K562 (cell line): ENCODE data around the gene TNRC6B.
"Not testable (repeated sequence)": the region's sequence is repeated elsewhere in the genome, so short reads cannot be mapped to it uniquely, and the experiment has no call there.

Source experiments
- CHD2 ChIP-seq: IDR thresholded peaks from 2 replicates; pipeline ENCODE4 v1.6.1; 2011; ENCODE audit warnings: low read depth, low read length
- KLF13 ChIP-seq: fragments of 450-650 bp; IDR thresholded peaks from 2 replicates; pipeline ENCODE4 v1.6.1; 2016; ENCODE audit warnings: missing genetic modification characterization, low read depth, mild to moderate bottlenecking, missing compliant biosample characterization, moderate library complexity, borderline replicate concordance
- MAFF ChIP-seq: IDR thresholded peaks from 2 replicates; pipeline ENCODE4 v1.6.1; 2012; ENCODE audit warnings: low read length, improper control_type of control experiment
- POLR2A ChIP-seq: fragments of 450-650 bp; conservative IDR thresholded peaks from 2 replicates; pipeline ENCODE4 v1.6.1; 2016
- SP1 ChIP-seq: sonication (generic); formaldehyde crosslinking; IDR thresholded peaks from 2 replicates; pipeline ENCODE4 v1.8.1; 2022; ENCODE audit warnings: mild to moderate bottlenecking, missing genetic modification reagents
- ZNF668 ChIP-seq: fragments of 250-450 bp; sonication (Bioruptor Pico); IDR thresholded peaks from 2 replicates; pipeline ENCODE4 v1.8.0; 2022; ENCODE audit warnings: mild to moderate bottlenecking, inconsistent platforms
- TF ChIP-seq, protein P1 (sequence below): sonication (generic); formaldehyde crosslinking; IDR thresholded peaks from 2 replicates; pipeline ENCODE4 v1.5.0; 2020; ENCODE audit warnings: missing genetic modification reagents

DNA sequence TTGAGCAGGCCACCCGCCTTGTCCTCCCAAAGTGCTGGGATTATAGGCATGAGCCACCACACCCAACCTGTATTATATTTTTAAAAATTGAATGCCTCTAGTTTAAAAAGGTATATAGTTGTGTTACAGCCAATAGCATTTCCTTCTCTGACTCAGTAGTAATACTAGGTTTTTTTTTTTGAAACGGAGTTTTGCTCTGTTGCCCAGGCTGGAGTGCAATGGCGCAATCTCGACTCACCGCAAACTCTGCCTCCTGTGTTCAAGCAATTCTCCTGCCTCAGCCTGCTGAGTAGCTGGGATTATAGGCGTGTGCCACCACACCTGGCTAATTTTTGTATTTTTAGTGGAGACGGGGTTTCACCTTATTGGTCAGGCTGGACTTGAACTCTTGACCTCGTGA is 45.3 kb downstream of the TNRC6B start:
- TF ChIP-seq ZNF668 (CRISPR knock-in tag); MAFF; CHD2; KLF13 (tag); POLR2A; SP1 (CRISPR knock-in tag): not testable (repeated sequence)
- TF ChIP-seq, protein P1, sequence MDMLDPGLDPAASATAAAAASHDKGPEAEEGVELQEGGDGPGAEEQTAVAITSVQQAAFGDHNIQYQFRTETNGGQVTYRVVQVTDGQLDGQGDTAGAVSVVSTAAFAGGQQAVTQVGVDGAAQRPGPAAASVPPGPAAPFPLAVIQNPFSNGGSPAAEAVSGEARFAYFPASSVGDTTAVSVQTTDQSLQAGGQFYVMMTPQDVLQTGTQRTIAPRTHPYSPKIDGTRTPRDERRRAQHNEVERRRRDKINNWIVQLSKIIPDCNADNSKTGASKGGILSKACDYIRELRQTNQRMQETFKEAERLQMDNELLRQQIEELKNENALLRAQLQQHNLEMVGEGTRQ (CRISPR knock-in tag): not testable (repeated sequence)
